Effector memory CD4-positive, alpha-beta T cell (primary cell): Measurements from ENCODE around the gene YBEY.
"Not testable (repeated sequence)": the region's sequence is repeated elsewhere in the genome, so short reads cannot be mapped to it uniquely, and the experiment has no call there.

Experiments used
- DNase-seq, 3 donors: peaks; one replicate each; pipeline ENCODE4 v3.0.0-alpha.2; 2020
- H3K27ac ChIP-seq: 2 replicates; pipeline ENCODE4 v1.7.0; 2013; ENCODE audit warnings: mild to moderate bottlenecking, low read length, moderate library complexity; ENCODE audit not compliant: insufficient read depth, poor library complexity, severe bottlenecking
- H3K27me3 ChIP-seq: replicated peaks from 2 replicates; pipeline ENCODE4 v1.7.0; 2013; ENCODE audit warnings: mild to moderate bottlenecking, low read length; ENCODE audit not compliant: insufficient read depth, control insufficient read depth, poor library complexity, severe bottlenecking
- H3K36me3 ChIP-seq: 2 replicates; pipeline ENCODE4 v1.7.0; 2013; ENCODE audit warnings: mild to moderate bottlenecking, low read length, moderate library complexity; ENCODE audit not compliant: control insufficient read depth, insufficient read depth
- H3K4me1 ChIP-seq: 2 replicates; pipeline ENCODE4 v1.7.0; 2013; ENCODE audit warnings: low read length, mild to moderate bottlenecking; ENCODE audit not compliant: control insufficient read depth, insufficient read depth, poor library complexity, severe bottlenecking
- H3K4me3 ChIP-seq: 2 replicates; pipeline ENCODE4 v1.7.0; 2013; ENCODE audit warnings: low read length, low read depth, mild to moderate bottlenecking; ENCODE audit not compliant: insufficient read depth, poor library complexity, severe bottlenecking
- H3K9me3 ChIP-seq: 2 replicates; pipeline ENCODE4 v1.7.0; 2013; ENCODE audit warnings: mild to moderate bottlenecking, low read length, moderate library complexity; ENCODE audit not compliant: control insufficient read depth

Gene YBEY

GRCh38 chr21:46297338-46298271 lies 11.5 kb downstream of the YBEY start:
- Histone ChIP-seq H3K4me3 (peak overlapping the region; percentile 48), H3K4me1 (peaks cover 15% of the 10 kb centered on the region), H3K27me3 (no peaks in the 10 kb centered on the region), H3K9me3 (no peaks in the 10 kb centered on the region), H3K36me3 (no peaks in the 10 kb centered on the region), H3K27ac (no peak overlapping the region)
- DNase-seq: no peak

GRCh38 chr21:46299167-46299566 lies 13.0 kb downstream of the YBEY start:
- DNase-seq: no peak
- Histone ChIP-seq H3K4me1 (peaks cover 15% of the 10 kb centered on the region), H3K27ac (no peak overlapping the region), H3K9me3 (no peaks in the 10 kb centered on the region), H3K36me3 (no peaks in the 10 kb centered on the region), H3K4me3 (no peak overlapping the region), H3K27me3 (no peaks in the 10 kb centered on the region)

GRCh38 chr21:46301759-46302158 lies 15.6 kb downstream of the YBEY start:
- Histone ChIP-seq H3K9me3 (no peaks in the 10 kb centered on the region), H3K4me1 (peaks cover 9% of the 10 kb centered on the region), H3K36me3 (no peaks in the 10 kb centered on the region), H3K27ac (no peak overlapping the region), H3K27me3 (no peaks in the 10 kb centered on the region), H3K4me3 (no peak overlapping the region)
- no peak for DNase-seq

GRCh38 chr21:46304437-46304836 lies 18.3 kb downstream of the YBEY start:
- H3K27me3 ChIP-seq: no peaks in the 10 kb centered on the region
- H3K36me3 ChIP-seq: no peaks in the 10 kb centered on the region
- H3K4me1 ChIP-seq: no peaks in the 10 kb centered on the region
- DNase-seq: no peak
- H3K9me3 ChIP-seq: no peaks in the 10 kb centered on the region
- no peak overlapping the region for H3K27ac ChIP-seq
- no peak overlapping the region for H3K4me3 ChIP-seq

GRCh38 chr21:46304955-46305354 lies 18.8 kb downstream of the YBEY start:
- H3K4me1 ChIP-seq: no peaks in the 10 kb centered on the region
- no peaks in the 10 kb centered on the region for H3K36me3 ChIP-seq
- H3K27me3 ChIP-seq: no peaks in the 10 kb centered on the region
- DNase-seq: no peak
- H3K27ac ChIP-seq: no peak overlapping the region
- no peaks in the 10 kb centered on the region for H3K9me3 ChIP-seq
- H3K4me3 ChIP-seq: no peak overlapping the region

- Histone ChIP-seq H3K4me3 (no peak overlapping the region), H3K36me3 (no peaks in the 10 kb centered on the region), H3K4me1 (no peaks in the 10 kb centered on the region), H3K9me3 (no peaks in the 10 kb centered on the region), H3K27ac (no peak overlapping the region), H3K27me3 (no peaks in the 10 kb centered on the region)
- no peak for DNase-seq
These were observed 21.5 kb downstream of the YBEY start for GRCh38 chr21:46307625-46308024.

GRCh38 chr21:46308431-46308830 lies 22.3 kb downstream of the YBEY start:
- H3K27me3 ChIP-seq: no peaks in the 10 kb centered on the region
- no peak overlapping the region for H3K27ac ChIP-seq
- H3K4me3 ChIP-seq: no peak overlapping the region
- no peak for DNase-seq
- H3K4me1 ChIP-seq: no peaks in the 10 kb centered on the region
- H3K36me3 ChIP-seq: no peaks in the 10 kb centered on the region
- no peaks in the 10 kb centered on the region for H3K9me3 ChIP-seq

- H3K4me1 ChIP-seq, H3K27me3 ChIP-seq, DNase-seq, H3K27ac ChIP-seq, H3K36me3 ChIP-seq, H3K9me3 ChIP-seq, H3K4me3 ChIP-seq: not testable (repeated sequence)
These were observed 24.1 kb downstream of the YBEY start for GRCh38 chr21:46310260-46310659.

GRCh38 chr21:46311568-46311967 lies 25.4 kb downstream of the YBEY start:
- no peak overlapping the region for H3K27ac ChIP-seq
- H3K4me1 ChIP-seq: no peaks in the 10 kb centered on the region
- no peaks in the 10 kb centered on the region for H3K9me3 ChIP-seq
- H3K27me3 ChIP-seq: no peaks in the 10 kb centered on the region
- no peak overlapping the region for H3K4me3 ChIP-seq
- DNase-seq: no peak
- no peaks in the 10 kb centered on the region for H3K36me3 ChIP-seq

GRCh38 chr21:46312949-46313348 lies 26.8 kb downstream of the YBEY start:
- Histone ChIP-seq H3K4me1 (no peaks in the 10 kb centered on the region), H3K9me3 (no peaks in the 10 kb centered on the region), H3K27ac (no peak overlapping the region), H3K36me3 (no peaks in the 10 kb centered on the region), H3K27me3 (no peaks in the 10 kb centered on the region), H3K4me3 (no peak overlapping the region)
- no peak for DNase-seq
